HL-60 (cell line): ENCODE results near the gene CCDC187.

Experiments
- CTCF ChIP-seq: IDR thresholded peaks from one replicate; pipeline ENCODE4 v1.5.1; 2011; ENCODE audit warnings: low read length, control low read depth, inconsistent platforms; ENCODE audit not compliant: insufficient read depth
- GABPA ChIP-seq: IDR thresholded peaks from 2 replicates; pipeline ENCODE4 v1.6.1; 2012; ENCODE audit warnings: low read depth

- no peak for TF ChIP-seq GABPA
- TF ChIP-seq CTCF: no peak
These were observed 44.9 kb downstream of the CCDC187 start for GRCh38 chr9:136258786-136259516.
